HepG2 (cell line): ENCODE data around the gene CDKN1C. TPM values are rescaled to one million over a fixed set of nuclear protein-coding genes. Genes with fewer than 3 reads are reported as not detected.

Experiments
- ATAC-seq: fragments of 200-7000 bp; cut with Tn5 transposase; 3 replicates; pipeline ENCODE4 v1.9.1; 2020; ENCODE audit warnings: mild to moderate bottlenecking, moderate library complexity
- BruUV-seq: library from RNA; stranded (reverse); fragments of 400-500 nt; replicated peaks from 2 replicates; lab custom pipeline; 2021; lab: Mats Ljungman, UMichigan
- CTCF ChIA-PET: fragments of 300-600 bp; formaldehyde crosslinking; extraction: SDS; loops from one replicate; lab custom pipeline; 2021; ENCODE audit warnings: low total read pairs, inconsistent platforms, low intra/inter-chr PET ratio; lab: Yijun Ruan, JAX
- POLR2A ChIA-PET: fragments of 350-600 bp; sonication (Branson Sonifier 250); formaldehyde crosslinking; loops from one replicate; lab custom pipeline; 2020; ENCODE audit warnings: antibody characterized with exemption, inconsistent platforms; lab: Yijun Ruan, JAX
- DNase-seq: peaks from one replicate; pipeline ENCODE4 v3.0.0-alpha.2; 2015; ENCODE audit warnings: low spot score
- FAIRE-seq: peaks from 3 replicates; lab custom pipeline; 2011; peaks lifted over from hg19 to GRCh38; lab: Jason Lieb, UNC
- H2AFZ ChIP-seq: one replicate; pipeline ENCODE4 v1.6.1; 2011; ENCODE audit warnings: low read length, inconsistent platforms
- H3K27ac ChIP-seq: fragments of 300-600 bp; 3 replicates; pipeline ENCODE4 v1.8.0; 2011; ENCODE audit warnings: mixed run types, mild to moderate bottlenecking, mixed read lengths, low read length, inconsistent platforms; ENCODE audit not compliant: insufficient read depth; ENCODE audit errors: extremely low read length
- H3K27me3 ChIP-seq, 2 experiments: fragments of 200-600 bp in 1 of 2; 2 replicates in 1 of 2; 3 replicates in 1 of 2; pipeline versions ENCODE4 v1.6.0 to v1.8.0; 2011; ENCODE audit warnings: low read length in 2 of 2, mild to moderate bottlenecking in 2 of 2, moderate library complexity in 2 of 2, inconsistent platforms in 1 of 2; ENCODE audit not compliant: insufficient read depth in 2 of 2, control insufficient read depth in 1 of 2
- H3K36me3 ChIP-seq, 2 experiments: fragments of 200-600 bp in 1 of 2; replicated peaks in 1 of 2; 2 replicates in 1 of 2; 3 replicates in 1 of 2; pipeline versions ENCODE4 v1.5.1 to v1.8.0; 2011; ENCODE audit warnings: low read length in 2 of 2, inconsistent platforms in 1 of 2; ENCODE audit not compliant: insufficient read depth in 2 of 2, control insufficient read depth in 1 of 2
- H3K4me1 ChIP-seq: 2 replicates; pipeline ENCODE4 v1.5.1; 2012; ENCODE audit warnings: low read length, inconsistent platforms; ENCODE audit not compliant: insufficient read depth
- H3K4me2 ChIP-seq: 2 replicates; pipeline ENCODE4 v1.6.0; 2011; ENCODE audit warnings: low read depth, low read length, inconsistent platforms
- H3K4me3 ChIP-seq, 3 experiments: fragments of 200-600 bp in 1 of 3; sonication (generic), shearing (Covaris generic) in 1 of 3; replicated peaks in 1 of 3; 2 replicates each; pipeline ENCODE4 v1.5.1; 2011 to 2016; ENCODE audit warnings: low read length in 3 of 3, inconsistent platforms in 2 of 3, low read depth in 2 of 3, mild to moderate bottlenecking in 2 of 3, control low read depth in 1 of 3, mixed read lengths in 1 of 3; ENCODE audit not compliant: insufficient read depth in 1 of 3
- H3K79me2 ChIP-seq: one replicate; pipeline ENCODE4 v1.6.1; 2011; ENCODE audit warnings: low read length, inconsistent platforms; ENCODE audit not compliant: insufficient read depth
- H3K9ac ChIP-seq: 2 replicates; pipeline ENCODE4 v1.6.0; 2011; ENCODE audit warnings: mild to moderate bottlenecking, low read depth, low read length, inconsistent platforms; ENCODE audit not compliant: insufficient read depth
- H3K9me3 ChIP-seq: 2 replicates; pipeline ENCODE4 v1.5.1; 2012; ENCODE audit warnings: mild to moderate bottlenecking, low read length
- H4K20me1 ChIP-seq: 2 replicates; pipeline ENCODE4 v1.6.0; 2011; ENCODE audit warnings: inconsistent platforms, mild to moderate bottlenecking, low read length, moderate library complexity; ENCODE audit not compliant: insufficient read depth
- NR2F2 ChIP-seq: IDR thresholded peaks from 2 replicates; pipeline ENCODE4 v1.6.1; 2012; ENCODE audit warnings: low read depth, inconsistent platforms, borderline replicate concordance
- U2AF1 ChIP-seq: fragments of 200-400 bp; formaldehyde crosslinking; optimal IDR thresholded peaks from 2 replicates; pipeline ENCODE3; 2017; ENCODE audit warnings: mild to moderate bottlenecking, low read depth, low read length
- ZNF234 ChIP-seq: sonication (generic); formaldehyde crosslinking; conservative IDR thresholded peaks from 2 replicates; pipeline ENCODE4 v1.5.1; 2020; ENCODE audit warnings: mild to moderate bottlenecking, missing genetic modification reagents
- ZNF567 ChIP-seq: sonication (generic); formaldehyde crosslinking; IDR thresholded peaks from 2 replicates; pipeline ENCODE4 v1.8.1; 2023; ENCODE audit warnings: mild to moderate bottlenecking, missing genetic modification reagents, borderline replicate concordance
- ZNF598 ChIP-seq: sonication (generic); formaldehyde crosslinking; IDR thresholded peaks from 2 replicates; pipeline ENCODE4 v1.5.1; 2020; ENCODE audit warnings: mild to moderate bottlenecking, missing genetic modification reagents, borderline replicate concordance
- whole genome bisulfite sequencing: methylation state at CpG from one replicate; pipeline ENCODE4 v1.1.6; 2017; ENCODE audit warnings: low lambda C conversion rate; 5-methylcytosine and 5-hydroxymethylcytosine counted together
- in situ Hi-C: cut with HindIII; loops from 2 replicates; pipeline ENCODE4 v1.10.0; 2017; ENCODE audit warnings: low pct_unique_long_range_greater_than_20kb; ENCODE audit not compliant: extremely low pct_ligation_motif_present
- intact Hi-C: fragments of 100-400 bp; cut with micrococcal nuclease; formaldehyde crosslinking; loops from one replicate; pipeline ENCODE4 v1.10.0; 2022; ENCODE audit not compliant: unreplicated experiment
- polyA plus RNA-seq, 8 experiments: library from polyadenylated mRNA; depleted of rRNA in 3 of 8; stranded (reverse) in 7 of 8; unstranded in 1 of 8; fragments of >200 nt; fragmentation: Illumina TruSeq in 4 of 8; extraction: Trizol in 4 of 8; gene quantifications; 2 replicates each; pipeline versions ENCODE4 v1.2.1 to v1.2.3, GENCODE V29; 2011 to 2016; ENCODE audit warnings: low read depth in 4 of 8, missing spikeins in 1 of 8, mixed read lengths in 1 of 8; ENCODE audit not compliant: insufficient read depth in 1 of 8
- total RNA-seq, 5 experiments: library from RNA; depleted of rRNA; stranded (reverse); fragments of >200 nt; fragmentation: Illumina TruSeq; extraction: Trizol; gene quantifications; 2 replicates each; pipeline ENCODE4 v1.2.3, GENCODE V29; 2016; ENCODE audit warnings: low read depth in 1 of 5
- TF ChIP-seq, protein P1 (sequence below): sonication (generic); formaldehyde crosslinking; IDR thresholded peaks from 2 replicates; pipeline ENCODE4 v1.4.0; 2020; ENCODE audit warnings: mild to moderate bottlenecking, low read depth, missing genetic modification reagents
- TF ChIP-seq, protein P2 (sequence below): sonication (generic); formaldehyde crosslinking; IDR thresholded peaks from 2 replicates; pipeline ENCODE4 v1.5.1; 2020; ENCODE audit warnings: mild to moderate bottlenecking, missing genetic modification reagents
- TF ChIP-seq, protein P3 (sequence below): sonication (generic); formaldehyde crosslinking; IDR thresholded peaks from 2 replicates; pipeline ENCODE4 v1.5.0; 2020; ENCODE audit warnings: mild to moderate bottlenecking, missing genetic modification reagents

CDKN1C gene
- total and polyA plus RNA-seq, 2 of the 13 experiments (the other 11 are each of a cell fraction or from before 2014, with no cell fraction given) = not detected

DNA sequence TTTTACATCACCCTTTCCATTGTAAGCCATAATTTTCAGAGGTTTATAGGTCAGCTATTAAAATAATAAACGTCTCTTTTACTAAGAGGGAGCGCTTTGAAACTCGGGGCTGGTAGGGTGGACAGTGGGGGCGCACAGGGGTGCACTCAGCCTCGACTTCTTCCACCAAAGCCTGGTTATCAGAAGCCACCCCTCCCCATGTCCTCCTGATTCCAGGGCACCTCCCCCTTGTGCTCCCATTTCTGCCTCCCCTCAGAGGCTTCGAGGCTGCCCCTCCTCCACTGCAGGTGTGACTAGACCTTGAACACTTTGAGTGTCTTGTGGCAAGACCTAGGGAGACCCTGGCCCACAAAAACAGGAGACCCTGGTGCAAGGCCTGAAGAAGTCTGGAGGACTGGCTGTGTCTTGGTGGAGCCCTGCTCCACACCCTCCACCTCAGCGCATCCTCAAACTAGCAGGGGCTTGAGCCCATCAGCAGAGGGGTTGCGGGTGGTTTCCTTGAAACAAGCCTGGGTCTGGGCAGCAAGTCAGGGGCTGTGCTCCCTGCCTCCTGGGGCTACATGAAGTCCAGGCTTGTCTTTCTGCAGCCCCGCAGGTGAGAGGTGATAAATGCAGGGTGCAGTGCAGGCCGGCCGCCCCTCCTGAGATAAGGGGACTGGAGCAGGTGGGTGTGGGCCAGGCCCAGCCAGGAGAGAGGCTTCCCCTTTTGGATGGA lies 3.0 kb downstream of the CDKN1C start:
- no peak for DNase-seq
- BruUV-seq = no TSS peak
- 18% methylated on average over 8 of the region's 11 CpGs for WGBS
- Histone ChIP-seq H3K4me2 (no peak overlapping the region), H3K36me3 (no peaks in the 10 kb centered on the region), H3K27ac (no peak overlapping the region), H3K79me2 (no peaks in the 10 kb centered on the region), H3K4me3 (no peak overlapping the region), H3K27me3 (peaks cover 5 to 41% of the 10 kb centered on the region in 2 experiments), H3K9ac (no peak overlapping the region), H4K20me1 (no peaks in the 10 kb centered on the region), H3K4me1 (no peaks in the 10 kb centered on the region), H3K9me3 (no peaks in the 10 kb centered on the region), H2AFZ (no peak overlapping the region)
- CTCF ChIA-PET = no interaction called here
- POLR2A ChIA-PET = no interaction called here
- intact Hi-C loops = no loop called here
- in situ Hi-C loops = no loop called here
- ATAC-seq = no peak
- FAIRE-seq = no peak
- TF ChIP-seq, protein P1, sequence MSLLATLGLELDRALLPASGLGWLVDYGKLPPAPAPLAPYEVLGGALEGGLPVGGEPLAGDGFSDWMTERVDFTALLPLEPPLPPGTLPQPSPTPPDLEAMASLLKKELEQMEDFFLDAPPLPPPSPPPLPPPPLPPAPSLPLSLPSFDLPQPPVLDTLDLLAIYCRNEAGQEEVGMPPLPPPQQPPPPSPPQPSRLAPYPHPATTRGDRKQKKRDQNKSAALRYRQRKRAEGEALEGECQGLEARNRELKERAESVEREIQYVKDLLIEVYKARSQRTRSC (CRISPR knock-in tag) = no peak
- TF ChIP-seq ZNF598 (no peak), ZNF567 (CRISPR knock-in tag) (no peak), U2AF1 (no peak), NR2F2 (no peak), ZNF234 (no peak)
- TF ChIP-seq, protein P2, sequence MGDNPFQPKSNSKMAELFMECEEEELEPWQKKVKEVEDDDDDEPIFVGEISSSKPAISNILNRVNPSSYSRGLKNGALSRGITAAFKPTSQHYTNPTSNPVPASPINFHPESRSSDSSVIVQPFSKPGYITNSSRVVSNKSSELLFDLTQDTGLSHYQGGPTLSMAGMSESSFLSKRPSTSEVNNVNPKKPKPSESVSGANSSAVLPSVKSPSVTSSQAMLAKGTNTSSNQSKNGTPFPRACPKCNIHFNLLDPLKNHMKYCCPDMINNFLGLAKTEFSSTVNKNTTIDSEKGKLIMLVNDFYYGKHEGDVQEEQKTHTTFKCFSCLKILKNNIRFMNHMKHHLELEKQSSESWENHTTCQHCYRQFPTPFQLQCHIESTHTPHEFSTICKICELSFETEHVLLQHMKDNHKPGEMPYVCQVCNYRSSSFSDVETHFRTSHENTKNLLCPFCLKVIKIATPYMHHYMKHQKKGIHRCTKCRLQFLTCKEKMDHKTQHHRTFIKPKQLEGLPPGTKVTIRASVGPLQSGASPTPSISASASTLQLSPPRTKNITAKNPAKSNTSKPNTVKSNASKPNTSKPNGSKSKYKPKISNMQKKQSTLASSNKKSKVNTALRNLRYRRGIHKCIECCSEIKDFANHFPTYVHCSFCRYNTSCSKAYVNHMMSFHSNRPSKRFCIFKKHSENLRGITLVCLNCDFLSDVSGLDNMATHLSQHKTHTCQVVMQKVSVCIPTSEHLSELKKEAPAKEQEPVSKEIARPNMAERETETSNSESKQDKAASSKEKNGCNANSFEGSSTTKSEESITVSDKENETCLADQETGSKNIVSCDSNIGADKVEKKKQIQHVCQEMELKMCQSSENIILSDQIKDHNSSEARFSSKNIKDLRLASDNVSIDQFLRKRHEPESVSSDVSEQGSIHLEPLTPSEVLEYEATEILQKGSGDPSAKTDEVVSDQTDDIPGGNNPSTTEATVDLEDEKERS (CRISPR knock-in tag) = no peak
- TF ChIP-seq, protein P3, sequence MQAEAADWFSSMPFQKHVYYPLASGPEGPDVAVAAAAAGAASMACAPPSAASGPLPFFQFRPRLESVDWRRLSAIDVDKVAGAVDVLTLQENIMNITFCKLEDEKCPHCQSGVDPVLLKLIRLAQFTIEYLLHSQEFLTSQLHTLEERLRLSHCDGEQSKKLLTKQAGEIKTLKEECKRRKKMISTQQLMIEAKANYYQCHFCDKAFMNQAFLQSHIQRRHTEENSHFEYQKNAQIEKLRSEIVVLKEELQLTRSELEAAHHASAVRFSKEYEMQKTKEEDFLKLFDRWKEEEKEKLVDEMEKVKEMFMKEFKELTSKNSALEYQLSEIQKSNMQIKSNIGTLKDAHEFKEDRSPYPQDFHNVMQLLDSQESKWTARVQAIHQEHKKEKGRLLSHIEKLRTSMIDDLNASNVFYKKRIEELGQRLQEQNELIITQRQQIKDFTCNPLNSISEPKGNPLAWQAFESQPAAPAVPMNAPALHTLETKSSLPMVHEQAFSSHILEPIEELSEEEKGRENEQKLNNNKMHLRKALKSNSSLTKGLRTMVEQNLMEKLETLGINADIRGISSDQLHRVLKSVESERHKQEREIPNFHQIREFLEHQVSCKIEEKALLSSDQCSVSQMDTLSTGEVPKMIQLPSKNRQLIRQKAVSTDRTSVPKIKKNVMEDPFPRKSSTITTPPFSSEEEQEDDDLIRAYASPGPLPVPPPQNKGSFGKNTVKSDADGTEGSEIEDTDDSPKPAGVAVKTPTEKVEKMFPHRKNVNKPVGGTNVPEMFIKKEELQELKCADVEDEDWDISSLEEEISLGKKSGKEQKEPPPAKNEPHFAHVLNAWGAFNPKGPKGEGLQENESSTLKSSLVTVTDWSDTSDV (CRISPR knock-in tag) = no peak
